Stimulated activated CD4-positive, alpha-beta T cell treated with anti-CD3 and anti-CD28 coated beads, Interleukin-12 subunit alpha, Interleukin-12 subunit beta, amount 100 ng/mL, for 48 hours (primary cell): ENCODE data around the gene RAP2A.

Source experiments
- DNase-seq, 3 donors: peaks; one replicate each; pipeline ENCODE4 v3.0.0-alpha.2; 2020; ENCODE audit warnings: low read depth in 2 of 3, low spot score in 1 of 3

The RAP2A gene

GRCh38 chr13:97422118-97423054 lies 11.6 kb upstream of the RAP2A start:
- no peak for DNase-seq

- no peak for DNase-seq
Observed at GRCh38 chr13:97423300-97424045, 10.5 kb upstream of the RAP2A start.

- no peak for DNase-seq
Observed at GRCh38 chr13:97425590-97425989, 8.4 kb upstream of the RAP2A start.

- no peak for DNase-seq
Observed at GRCh38 chr13:97426695-97427094, 7.3 kb upstream of the RAP2A start.

- no peak for DNase-seq
Observed at GRCh38 chr13:97429681-97430081, 4.3 kb upstream of the RAP2A start.

- no peak for DNase-seq
Observed at GRCh38 chr13:97430296-97430695, 3.7 kb upstream of the RAP2A start.

GRCh38 chr13:97431171-97431764 lies 2.7 kb upstream of the RAP2A start:
- no peak for DNase-seq

- DNase-seq, result no peak
Observed at GRCh38 chr13:97432232-97432916, 1.6 kb upstream of the RAP2A start.

GRCh38 chr13:97432917-97433726 lies 847 bp upstream of the RAP2A start:
- DNase-seq, result peak; percentile 93 to 99 (median 98)

GRCh38 chr13:97434397-97435201 lies 630 bp downstream of the RAP2A start:
- peak; percentile 9 to 10 (median 10) for DNase-seq

GRCh38 chr13:97435323-97435722 lies 1.4 kb downstream of the RAP2A start:
- no peak for DNase-seq

- no peak for DNase-seq
Observed at GRCh38 chr13:97435794-97436193, 1.8 kb downstream of the RAP2A start.

GRCh38 chr13:97436845-97437244 lies 2.9 kb downstream of the RAP2A start:
- DNase-seq, result no peak

- no peak for DNase-seq
Observed at GRCh38 chr13:97437729-97438128, 3.8 kb downstream of the RAP2A start.

- DNase-seq, result no peak
Observed at GRCh38 chr13:97438856-97439595, 5.1 kb downstream of the RAP2A start.

GRCh38 chr13:97440598-97441170 lies 6.7 kb downstream of the RAP2A start:
- no peak for DNase-seq

- DNase-seq, result no peak
Observed at GRCh38 chr13:97441368-97441767, 7.4 kb downstream of the RAP2A start.

- no peak for DNase-seq
Observed at GRCh38 chr13:97445522-97446187, 11.7 kb downstream of the RAP2A start.
